PFSK-1 (cell line): Measurements from ENCODE around the gene CD300H.

Experiments used
- FOXP2 ChIP-seq: optimal IDR thresholded peaks from 2 replicates; pipeline ENCODE3; 2011; ENCODE audit warnings: borderline replicate concordance, control low read depth, inconsistent platforms; ENCODE audit not compliant: insufficient read depth; ENCODE audit errors: extremely low read length, extremely low read depth
- POLR2AphosphoS5 ChIP-seq: IDR thresholded peaks from 2 replicates; pipeline ENCODE4 v1.6.1; 2012; ENCODE audit warnings: low read depth, mild to moderate bottlenecking, control low read depth, low read length, moderate library complexity
- REST ChIP-seq, 2 experiments: IDR thresholded peaks; 2 replicates each; pipeline versions ENCODE4 v1.6.1 to v1.8.0; 2011 to 2012; ENCODE audit warnings: low read depth in 2 of 2, low read length in 2 of 2, control low read depth in 1 of 2, inconsistent platforms in 1 of 2, mild to moderate bottlenecking in 1 of 2, moderate library complexity in 1 of 2; ENCODE audit not compliant: insufficient read depth in 1 of 2
- SIN3A ChIP-seq: IDR thresholded peaks from 2 replicates; pipeline ENCODE4 v1.6.1; 2012; ENCODE audit warnings: mild to moderate bottlenecking, low read length, moderate library complexity, borderline replicate concordance; ENCODE audit not compliant: insufficient read depth
- TAF1 ChIP-seq: IDR thresholded peaks from 2 replicates; pipeline ENCODE4 v1.6.1; 2012; ENCODE audit warnings: low read length, control low read depth, borderline replicate concordance; ENCODE audit not compliant: insufficient read depth

- TF ChIP-seq TAF1 (no peak), POLR2AphosphoS5 (no peak), SIN3A (no peak), REST (IDR thresholded peaks at IDR 0.05; ENCODE audit: insufficient read depth in 1 of 2, low read depth in 2 of 2, low read length in 2 of 2) (no peak), FOXP2 (no peak)
Observed at GRCh38 chr17:74568106-74568873, 981 bp upstream of the CD300H start.
